Left lung (tissue), 10 donors: ENCODE measurements around the gene PHF23. TPM values are rescaled to one million over a fixed set of nuclear protein-coding genes. Genes with fewer than 3 reads are reported as not detected.

Source experiments
- ATAC-seq: fragments of 200-7000 bp; cut with Tn5 transposase; one replicate; pipeline ENCODE4 v1.9.1; 2020; ENCODE audit warnings: moderate library complexity
- DNase-seq, 4 donors: peaks; one replicate each; pipeline ENCODE4 v3.0.0-alpha.2; 2013 to 2020
- H3K27ac ChIP-seq, 2 donors: fragments of 200-600 bp; sonication (generic) in 1 of 2; one replicate each; pipeline versions ENCODE4 v1.5.0 to v1.8.0; 2020 to 2021
- H3K27me3 ChIP-seq, 2 donors: fragments of 200-600 bp; sonication (generic) in 1 of 2; one replicate each; pipeline versions ENCODE4 v1.5.0 to v1.8.0; 2020 to 2021
- H3K36me3 ChIP-seq, 2 donors: fragments of 200-600 bp; sonication (generic) in 1 of 2; one replicate each; pipeline versions ENCODE4 v1.5.0 to v1.8.0; 2020 to 2021
- H3K4me1 ChIP-seq, 2 donors: fragments of 200-600 bp; one replicate each; pipeline ENCODE4 v1.8.0; 2021
- H3K4me3 ChIP-seq, 2 donors: fragments of 200-600 bp; sonication (generic) in 1 of 2; one replicate each; pipeline versions ENCODE4 v1.5.0 to v1.8.0; 2020 to 2021; ENCODE audit warnings: mild to moderate bottlenecking in 1 of 2
- H3K9me3 ChIP-seq, 2 donors: fragments of 200-600 bp; sonication (generic) in 1 of 2; one replicate each; pipeline versions ENCODE4 v1.5.0 to v1.8.0; 2020 to 2021
- CTCF ChIP-seq, 2 donors: fragments of 200-600 bp; sonication (generic) in 1 of 2; IDR thresholded peaks; one replicate each; pipeline versions ENCODE4 v1.5.0 to v1.8.0; 2021; ENCODE audit warnings: antibody characterized with exemption in 2 of 2
- intact Hi-C, 2 donors: fragments of 100-400 bp; cut with DNase I; formaldehyde crosslinking; loops; one replicate each; pipeline versions ENCODE4 v1.11.2 to v1.14.2; 2022
- polyA plus RNA-seq, 6 donors: library from polyadenylated mRNA; unstranded; fragments of 120-200 nt; gene quantifications; one replicate each; pipeline ENCODE4 v1.2.1, GENCODE V29; 2013; ENCODE audit not compliant: insufficient read length in 6 of 6
- total RNA-seq, 2 donors: library from RNA; stranded (reverse); fragmentation: NEBNext Ultra II Directional; extraction: Animal tissue kit (Norgen Biotek cat#: 25700); gene quantifications; one replicate each; pipeline ENCODE4 v1.2.1, GENCODE V29; 2021
- donor health status: DM: no; HTN: yes; CAD: no.
- donor health status: DM: no; HTN: no; CAD: no.

The PHF23 gene
- total and polyA plus RNA-seq, 8 donors: 31.1 to 51.2 (median 44.5) TPM

- no peaks in the 10 kb centered on the region for H3K9me3 ChIP-seq
- no peaks in the 10 kb centered on the region for H3K27me3 ChIP-seq
- TF ChIP-seq CTCF (IDR thresholded peaks at IDR 0.05): no peak
- peaks cover 0 to 64% of the 10 kb centered on the region in 2 donors for H3K36me3 ChIP-seq
- no peaks in the 10 kb centered on the region for H3K4me1 ChIP-seq
- H3K27ac ChIP-seq: no peak overlapping the region
- ATAC-seq (no peak), DNase-seq (no peak)
- H3K4me3 ChIP-seq: no peak overlapping the region
- intact Hi-C loops: no loop called here
These were observed 46.9 kb downstream of the PHF23 start for GRCh38 chr17:7192271-7192937.

GRCh38 chr17:7191571-7192270, 47.5 kb downstream of the PHF23 start:
- Histone ChIP-seq H3K9me3 (no peaks in the 10 kb centered on the region), H3K27me3 (no peaks in the 10 kb centered on the region), H3K4me1 (peaks cover 0 to 2% of the 10 kb centered on the region in 2 donors), H3K36me3 (peaks cover 0 to 60% of the 10 kb centered on the region in 2 donors), H3K27ac (no peak overlapping the region), H3K4me3 (no peak overlapping the region)
- intact Hi-C loops: no loop called here
- ATAC-seq (peak; percentile 82), DNase-seq (peak in 1 of 4 donors; percentile 49)
- no peak for TF ChIP-seq CTCF (IDR thresholded peaks at IDR 0.05)

- no peak for TF ChIP-seq CTCF (IDR thresholded peaks at IDR 0.05)
- Histone ChIP-seq H3K4me1 (peaks cover 0 to 5% of the 10 kb centered on the region in 2 donors), H3K4me3 (no peak overlapping the region), H3K36me3 (peaks cover 0 to 53% of the 10 kb centered on the region in 2 donors), H3K9me3 (no peaks in the 10 kb centered on the region), H3K27ac (no peak overlapping the region), H3K27me3 (no peaks in the 10 kb centered on the region)
- no peak for DNase-seq
- intact Hi-C loops: no loop called here
- no peak for ATAC-seq
These were observed 48.2 kb downstream of the PHF23 start for GRCh38 chr17:7191069-7191468.

GRCh38 chr17:7190276-7190917, 48.9 kb downstream of the PHF23 start:
- H3K4me1 ChIP-seq: peaks cover 0 to 5% of the 10 kb centered on the region in 2 donors
- no peak for TF ChIP-seq CTCF (IDR thresholded peaks at IDR 0.05)
- no peak for ATAC-seq

GRCh38 chr17:7186241-7186640, 53.0 kb downstream of the PHF23 start:
- DNase-seq: no peak
- ATAC-seq: no peak
- Histone ChIP-seq H3K4me3 (no peak overlapping the region), H3K9me3 (no peaks in the 10 kb centered on the region), H3K36me3 (peaks cover 0 to 12% of the 10 kb centered on the region in 2 donors), H3K27me3 (no peaks in the 10 kb centered on the region), H3K27ac (no peak overlapping the region), H3K4me1 (peaks cover 0 to 9% of the 10 kb centered on the region in 2 donors)
- TF ChIP-seq CTCF (IDR thresholded peaks at IDR 0.05): peak in 1 of 2 donors; percentile 13
- intact Hi-C loops: no loop called here

More at GRCh38 chr17:7190276-7190917, 48.9 kb downstream of the PHF23 start:
- Histone ChIP-seq H3K27ac (no peak overlapping the region), H3K4me3 (no peak overlapping the region), H3K9me3 (no peaks in the 10 kb centered on the region), H3K36me3 (peaks cover 0 to 46% of the 10 kb centered on the region in 2 donors), H3K27me3 (no peaks in the 10 kb centered on the region)
- no peak for DNase-seq
- intact Hi-C loops: no loop called here
